HepG2 (cell line): Measurements from ENCODE around the gene CHFR. TPM values are rescaled to one million over a fixed set of nuclear protein-coding genes. Genes with fewer than 3 reads are reported as not detected.

Experiments used
- CEBPZ ChIP-seq: IDR thresholded peaks from 2 replicates; pipeline ENCODE4 v1.6.1; 2012; ENCODE audit warnings: low read length, improper control_type of control experiment
- ETV5 ChIP-seq: IDR thresholded peaks from 2 replicates; pipeline ENCODE4 v1.6.1; 2018; ENCODE audit warnings: missing biosample characterization, missing genetic modification reagents, inconsistent platforms, borderline replicate concordance
- FOXM1 ChIP-seq: sonication (generic); formaldehyde crosslinking; IDR thresholded peaks from 2 replicates; pipeline ENCODE4 v1.5.0; 2020; ENCODE audit warnings: missing genetic modification reagents
- GABPA ChIP-seq, 2 experiments: IDR thresholded peaks; 2 replicates each; pipeline ENCODE4 v1.6.1; 2011 to 2016; ENCODE audit warnings: low read depth in 2 of 2, low read length in 1 of 2, missing biosample characterization in 1 of 2, missing genetic modification characterization in 1 of 2
- NFE2L1 ChIP-seq: sonication (generic); formaldehyde crosslinking; IDR thresholded peaks from 2 replicates; pipeline ENCODE4 v1.4.0; 2020; ENCODE audit warnings: missing genetic modification reagents, mild to moderate bottlenecking, borderline replicate concordance
- NR2F1 ChIP-seq, 2 experiments: fragments of 450-650 bp in 1 of 2; formaldehyde crosslinking in 1 of 2; IDR thresholded peaks; 2 replicates each; pipeline versions ENCODE4 v1.5.0 to v1.6.1; 2016 to 2020; ENCODE audit warnings: mild to moderate bottlenecking in 1 of 2, missing compliant biosample characterization in 1 of 2, missing genetic modification reagents in 1 of 2, moderate library complexity in 1 of 2
- PHB2 ChIP-seq: fragments of 450-650 bp; IDR thresholded peaks from 2 replicates; pipeline ENCODE4 v1.6.1; 2018; ENCODE audit not compliant: partially characterized antibody
- POGK ChIP-seq: sonication (generic); formaldehyde crosslinking; conservative IDR thresholded peaks from 2 replicates; pipeline ENCODE4 v1.8.0; 2022; ENCODE audit warnings: mild to moderate bottlenecking, moderate library complexity, missing genetic modification reagents
- RXRA ChIP-seq: sonication (generic); formaldehyde crosslinking; IDR thresholded peaks from 2 replicates; pipeline ENCODE4 v1.5.1; 2020; ENCODE audit warnings: missing genetic modification reagents
- SUZ12 ChIP-seq: fragments of 150-350 bp; IDR thresholded peaks from 2 replicates; pipeline ENCODE4 v1.6.1; 2014; ENCODE audit warnings: low read depth, low read length
- TGIF2 ChIP-seq: IDR thresholded peaks from 2 replicates; pipeline ENCODE4 v1.6.1; 2016; ENCODE audit warnings: control low read depth, missing compliant biosample characterization
- ZFP37 ChIP-seq: sonication (generic); formaldehyde crosslinking; IDR thresholded peaks from 2 replicates; pipeline ENCODE4 v1.4.0; 2020; ENCODE audit warnings: missing genetic modification reagents, borderline replicate concordance
- ZNF136 ChIP-seq: sonication (generic); formaldehyde crosslinking; IDR thresholded peaks from 2 replicates; pipeline ENCODE4 v1.8.1; 2022; ENCODE audit warnings: low read depth, mild to moderate bottlenecking, moderate library complexity, missing genetic modification reagents
- ZNF256 ChIP-seq: sonication (generic); formaldehyde crosslinking; conservative IDR thresholded peaks from 2 replicates; pipeline ENCODE4 v1.4.0; 2020; ENCODE audit warnings: missing genetic modification reagents
- ZNF317 ChIP-seq: sonication (generic); formaldehyde crosslinking; IDR thresholded peaks from 2 replicates; pipeline ENCODE4 v1.5.0; 2020; ENCODE audit warnings: mild to moderate bottlenecking, missing genetic modification reagents
- ZNF619 ChIP-seq: sonication (generic); formaldehyde crosslinking; IDR thresholded peaks from 2 replicates; pipeline ENCODE4 v1.4.0; 2020; ENCODE audit warnings: mild to moderate bottlenecking, missing genetic modification reagents
- ZNF629 ChIP-seq: sonication (generic); formaldehyde crosslinking; conservative IDR thresholded peaks from 2 replicates; pipeline ENCODE4 v1.5.0; 2020; ENCODE audit warnings: missing genetic modification reagents
- polyA plus RNA-seq, 8 experiments: library from polyadenylated mRNA; depleted of rRNA in 3 of 8; stranded (reverse) in 7 of 8; unstranded in 1 of 8; fragments of >200 nt; fragmentation: Illumina TruSeq in 4 of 8; extraction: Trizol in 4 of 8; gene quantifications; 2 replicates each; pipeline versions ENCODE4 v1.2.1 to v1.2.3, GENCODE V29; 2011 to 2016; ENCODE audit warnings: low read depth in 4 of 8, missing spikeins in 1 of 8, mixed read lengths in 1 of 8; ENCODE audit not compliant: insufficient read depth in 1 of 8
- total RNA-seq, 5 experiments: library from RNA; depleted of rRNA; stranded (reverse); fragments of >200 nt; fragmentation: Illumina TruSeq; extraction: Trizol; gene quantifications; 2 replicates each; pipeline ENCODE4 v1.2.3, GENCODE V29; 2016; ENCODE audit warnings: low read depth in 1 of 5
- TF ChIP-seq, protein P1 (sequence below): sonication (generic); formaldehyde crosslinking; IDR thresholded peaks from 2 replicates; pipeline ENCODE4 v1.5.1; 2020; ENCODE audit warnings: mild to moderate bottlenecking, missing genetic modification reagents, moderate library complexity
- TF ChIP-seq, protein P2 (sequence below): IDR thresholded peaks from 2 replicates; pipeline ENCODE4 v1.6.1; 2016; ENCODE audit warnings: control low read depth
- TF ChIP-seq, protein P3 (sequence below): sonication (generic); formaldehyde crosslinking; IDR thresholded peaks from 2 replicates; pipeline ENCODE4 v1.4.0; 2020; ENCODE audit warnings: mild to moderate bottlenecking, missing genetic modification reagents

CHFR gene
- total and polyA plus RNA-seq, 2 of the 13 experiments (the other 11 are each of a cell fraction or from before 2014, with no cell fraction given): 21.4 to 21.5 TPM

DNA sequence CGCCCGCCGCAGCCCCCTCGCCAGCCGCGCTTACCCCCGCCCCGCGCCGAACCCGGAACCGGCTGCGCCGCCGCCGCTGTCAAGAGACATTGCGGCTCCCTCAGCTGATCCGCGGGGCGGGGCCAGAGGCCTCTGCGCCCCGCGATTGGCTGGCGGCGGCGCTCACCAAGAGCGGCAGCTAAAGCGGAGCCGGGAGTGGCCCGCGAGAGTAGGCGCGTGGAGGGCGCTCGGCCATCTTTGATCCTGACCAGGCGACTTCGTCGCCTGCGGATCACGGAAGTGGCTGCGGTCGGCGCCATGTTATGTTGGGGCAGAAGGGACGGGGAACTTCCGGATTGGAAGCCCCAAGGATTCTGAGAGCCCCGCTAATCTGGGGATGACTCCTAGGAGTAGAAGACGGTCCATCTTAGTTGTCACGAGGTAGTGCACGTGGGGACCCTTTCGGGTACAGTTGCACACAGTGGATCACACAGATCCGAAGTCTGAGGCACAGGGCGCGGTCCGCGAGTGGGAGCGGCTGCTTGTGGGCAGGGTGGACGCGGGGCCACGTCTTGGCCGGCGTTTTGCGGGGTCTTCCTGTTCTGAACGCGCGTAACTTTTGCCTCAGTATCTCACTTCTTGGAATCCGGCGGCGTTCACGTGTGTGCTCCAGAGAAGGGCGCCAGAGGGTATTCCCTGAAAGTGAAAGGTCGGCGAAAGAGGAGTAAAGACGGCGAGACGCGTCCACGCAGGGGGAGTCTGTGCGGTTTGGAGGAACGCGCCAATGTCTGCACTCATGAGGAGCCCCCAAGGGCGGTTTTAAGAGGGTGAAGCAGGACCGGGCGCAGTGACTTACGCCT lies at the start of gene CHFR (continued):
- no peak for TF ChIP-seq CEBPZ
- TF ChIP-seq PHB2: no peak
- TF ChIP-seq, protein P1, sequence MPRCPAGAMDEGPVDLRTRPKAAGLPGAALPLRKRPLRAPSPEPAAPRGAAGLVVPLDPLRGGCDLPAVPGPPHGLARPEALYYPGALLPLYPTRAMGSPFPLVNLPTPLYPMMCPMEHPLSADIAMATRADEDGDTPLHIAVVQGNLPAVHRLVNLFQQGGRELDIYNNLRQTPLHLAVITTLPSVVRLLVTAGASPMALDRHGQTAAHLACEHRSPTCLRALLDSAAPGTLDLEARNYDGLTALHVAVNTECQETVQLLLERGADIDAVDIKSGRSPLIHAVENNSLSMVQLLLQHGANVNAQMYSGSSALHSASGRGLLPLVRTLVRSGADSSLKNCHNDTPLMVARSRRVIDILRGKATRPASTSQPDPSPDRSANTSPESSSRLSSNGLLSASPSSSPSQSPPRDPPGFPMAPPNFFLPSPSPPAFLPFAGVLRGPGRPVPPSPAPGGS (CRISPR knock-in tag): peak; percentile 61; the same call in 1 of the 2 replicates
- no peak for TF ChIP-seq ZFP37 (CRISPR knock-in tag)
- peak; percentile 82; the same call in 1 of the 2 replicates for TF ChIP-seq TGIF2 (CRISPR knock-in tag)
- TF ChIP-seq FOXM1: no peak
- peak; percentile 67 for TF ChIP-seq GABPA (IDR thresholded peaks at IDR 0.05; ENCODE audit: low read depth, low read length)
- TF ChIP-seq GABPA (CRISPR knock-in tag; IDR thresholded peaks at IDR 0.05; ENCODE audit: low read depth): peak; percentile 93
- TF ChIP-seq RXRA (CRISPR knock-in tag): 0 out of 2 replicates have a peak, but pooled peaks have one; percentile 47
- TF ChIP-seq ZNF619 (CRISPR knock-in tag): no peak
- TF ChIP-seq NR2F1 (CRISPR knock-in tag; IDR thresholded peaks at IDR 0.05): no peak
- no peak for TF ChIP-seq ZNF136
- TF ChIP-seq ZNF629 (CRISPR knock-in tag): no peak
- peak; percentile 76; the same call in 1 of the 2 replicates for TF ChIP-seq NFE2L1 (CRISPR knock-in tag)
- TF ChIP-seq ZNF317 (CRISPR knock-in tag): peak; percentile 29; the same call in 1 of the 2 replicates
- TF ChIP-seq SUZ12: no peak
- peak; percentile 85 for TF ChIP-seq POGK (CRISPR knock-in tag)
- TF ChIP-seq, protein P2, sequence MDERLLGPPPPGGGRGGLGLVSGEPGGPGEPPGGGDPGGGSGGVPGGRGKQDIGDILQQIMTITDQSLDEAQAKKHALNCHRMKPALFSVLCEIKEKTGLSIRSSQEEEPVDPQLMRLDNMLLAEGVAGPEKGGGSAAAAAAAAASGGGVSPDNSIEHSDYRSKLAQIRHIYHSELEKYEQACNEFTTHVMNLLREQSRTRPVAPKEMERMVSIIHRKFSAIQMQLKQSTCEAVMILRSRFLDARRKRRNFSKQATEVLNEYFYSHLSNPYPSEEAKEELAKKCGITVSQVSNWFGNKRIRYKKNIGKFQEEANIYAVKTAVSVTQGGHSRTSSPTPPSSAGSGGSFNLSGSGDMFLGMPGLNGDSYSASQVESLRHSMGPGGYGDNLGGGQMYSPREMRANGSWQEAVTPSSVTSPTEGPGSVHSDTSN (CRISPR knock-in tag): no peak
- TF ChIP-seq, protein P3, sequence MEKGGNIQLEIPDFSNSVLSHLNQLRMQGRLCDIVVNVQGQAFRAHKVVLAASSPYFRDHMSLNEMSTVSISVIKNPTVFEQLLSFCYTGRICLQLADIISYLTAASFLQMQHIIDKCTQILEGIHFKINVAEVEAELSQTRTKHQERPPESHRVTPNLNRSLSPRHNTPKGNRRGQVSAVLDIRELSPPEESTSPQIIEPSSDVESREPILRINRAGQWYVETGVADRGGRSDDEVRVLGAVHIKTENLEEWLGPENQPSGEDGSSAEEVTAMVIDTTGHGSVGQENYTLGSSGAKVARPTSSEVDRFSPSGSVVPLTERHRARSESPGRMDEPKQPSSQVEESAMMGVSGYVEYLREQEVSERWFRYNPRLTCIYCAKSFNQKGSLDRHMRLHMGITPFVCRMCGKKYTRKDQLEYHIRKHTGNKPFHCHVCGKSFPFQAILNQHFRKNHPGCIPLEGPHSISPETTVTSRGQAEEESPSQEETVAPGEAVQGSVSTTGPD (CRISPR knock-in tag): no peak
- peak; percentile 81 for TF ChIP-seq ETV5 (CRISPR knock-in tag)
- no peak for TF ChIP-seq ZNF256 (CRISPR knock-in tag)
